D721Med (cell line): ENCODE data around the gene RETREG1.

Experiments used
- DNase-seq: peaks from one replicate; pipeline ENCODE4 v3.0.0; 2011; ENCODE audit warnings: low spot score; ENCODE audit not compliant: insufficient read length
- FAIRE-seq: peaks from 2 replicates; lab custom pipeline; 2011; peaks lifted over from hg19 to GRCh38; lab: Jason Lieb, UNC
- TF ChIP-seq, protein P1 (sequence below): IDR thresholded peaks from 2 replicates; pipeline ENCODE4 v1.5.1; 2012; ENCODE audit warnings: mild to moderate bottlenecking, control low read depth; ENCODE audit not compliant: insufficient read depth; ENCODE audit errors: missing control alignments

Gene RETREG1

DNA sequence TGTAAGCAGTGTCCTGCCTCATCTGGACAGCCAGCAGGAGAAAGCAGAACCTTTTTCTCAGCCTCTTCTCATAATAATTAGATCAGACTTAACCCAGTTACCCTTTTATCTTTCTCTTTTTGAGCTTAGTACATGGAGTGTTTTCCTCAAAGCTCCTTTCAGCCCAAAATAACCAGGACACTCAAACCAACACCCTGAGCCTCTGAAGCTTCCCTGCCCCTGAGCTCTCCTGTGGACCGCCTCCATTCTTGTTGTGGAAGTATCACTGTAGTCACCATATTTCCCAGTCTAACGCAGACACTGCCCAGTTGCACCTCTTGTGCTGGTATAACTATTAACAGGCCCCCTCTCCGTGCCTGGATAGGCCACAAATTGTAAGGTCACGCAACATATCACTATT lies 97.4 kb downstream of the RETREG1 start:
- no peak for FAIRE-seq
- DNase-seq: no peak
- TF ChIP-seq, protein P1, sequence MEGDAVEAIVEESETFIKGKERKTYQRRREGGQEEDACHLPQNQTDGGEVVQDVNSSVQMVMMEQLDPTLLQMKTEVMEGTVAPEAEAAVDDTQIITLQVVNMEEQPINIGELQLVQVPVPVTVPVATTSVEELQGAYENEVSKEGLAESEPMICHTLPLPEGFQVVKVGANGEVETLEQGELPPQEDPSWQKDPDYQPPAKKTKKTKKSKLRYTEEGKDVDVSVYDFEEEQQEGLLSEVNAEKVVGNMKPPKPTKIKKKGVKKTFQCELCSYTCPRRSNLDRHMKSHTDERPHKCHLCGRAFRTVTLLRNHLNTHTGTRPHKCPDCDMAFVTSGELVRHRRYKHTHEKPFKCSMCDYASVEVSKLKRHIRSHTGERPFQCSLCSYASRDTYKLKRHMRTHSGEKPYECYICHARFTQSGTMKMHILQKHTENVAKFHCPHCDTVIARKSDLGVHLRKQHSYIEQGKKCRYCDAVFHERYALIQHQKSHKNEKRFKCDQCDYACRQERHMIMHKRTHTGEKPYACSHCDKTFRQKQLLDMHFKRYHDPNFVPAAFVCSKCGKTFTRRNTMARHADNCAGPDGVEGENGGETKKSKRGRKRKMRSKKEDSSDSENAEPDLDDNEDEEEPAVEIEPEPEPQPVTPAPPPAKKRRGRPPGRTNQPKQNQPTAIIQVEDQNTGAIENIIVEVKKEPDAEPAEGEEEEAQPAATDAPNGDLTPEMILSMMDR: no peak

DNA sequence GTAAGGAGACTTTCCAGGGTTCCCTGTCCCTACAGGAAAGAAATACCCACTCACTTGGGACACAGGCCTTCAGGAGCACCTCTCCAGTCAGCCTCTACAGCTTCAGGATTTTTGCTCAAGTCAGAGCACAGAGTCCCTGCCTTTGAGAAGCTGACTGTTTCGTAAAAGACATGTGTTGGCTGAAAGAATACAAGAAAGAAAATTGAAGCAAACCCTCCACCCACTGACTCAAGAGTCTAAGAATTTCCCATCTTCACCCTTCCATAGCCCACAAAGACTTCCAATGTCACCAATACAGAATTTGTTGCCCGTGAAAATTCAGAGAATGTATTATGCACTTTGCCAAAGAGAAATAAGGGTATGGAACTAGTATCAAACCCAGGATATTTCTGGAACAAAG lies 98.2 kb downstream of the RETREG1 start:
- FAIRE-seq (no peak), DNase-seq (no peak)
- TF ChIP-seq, protein P1: no peak

DNA sequence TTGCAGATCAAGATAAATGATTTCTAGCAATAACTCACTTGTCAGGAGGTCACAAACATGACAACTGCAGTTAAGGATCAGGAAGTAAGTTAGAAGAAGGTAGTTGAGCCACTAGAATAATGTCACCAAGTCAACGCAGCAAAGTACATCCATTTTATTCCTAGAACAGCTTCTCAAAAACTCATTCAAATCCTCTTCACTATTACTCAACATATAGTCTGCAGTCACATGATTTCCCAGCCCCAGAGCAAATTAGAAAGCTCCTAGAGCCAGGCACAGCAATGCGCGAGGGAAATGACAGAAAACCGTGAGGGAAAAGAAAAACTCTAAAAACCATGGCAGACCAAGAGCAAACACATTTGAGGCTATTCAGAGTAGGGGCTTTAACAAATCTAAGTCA lies 101.3 kb downstream of the RETREG1 start:
- FAIRE-seq (no peak), DNase-seq (no peak)
- TF ChIP-seq, protein P1: no peak

DNA sequence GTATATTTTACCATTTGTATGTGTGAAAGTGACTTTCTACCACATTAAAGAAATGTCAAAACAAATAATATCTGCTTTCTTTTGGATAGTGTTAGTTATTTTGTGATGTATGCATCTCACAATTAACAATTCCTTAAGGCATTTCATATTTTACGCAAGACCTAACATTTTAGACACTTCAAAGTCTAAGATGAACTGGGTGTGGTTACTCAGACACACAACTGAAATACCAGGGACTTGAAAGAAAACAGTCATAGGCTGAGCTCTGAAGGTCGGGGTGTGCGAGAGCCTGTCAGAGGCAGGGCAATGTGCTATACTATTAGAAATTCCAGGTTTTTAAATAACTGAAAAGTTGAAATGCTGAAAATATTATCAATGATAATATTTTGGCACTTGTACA lies 106.7 kb downstream of the RETREG1 start:
- FAIRE-seq (no peak), DNase-seq (no peak)
- TF ChIP-seq, protein P1: no peak

DNA sequence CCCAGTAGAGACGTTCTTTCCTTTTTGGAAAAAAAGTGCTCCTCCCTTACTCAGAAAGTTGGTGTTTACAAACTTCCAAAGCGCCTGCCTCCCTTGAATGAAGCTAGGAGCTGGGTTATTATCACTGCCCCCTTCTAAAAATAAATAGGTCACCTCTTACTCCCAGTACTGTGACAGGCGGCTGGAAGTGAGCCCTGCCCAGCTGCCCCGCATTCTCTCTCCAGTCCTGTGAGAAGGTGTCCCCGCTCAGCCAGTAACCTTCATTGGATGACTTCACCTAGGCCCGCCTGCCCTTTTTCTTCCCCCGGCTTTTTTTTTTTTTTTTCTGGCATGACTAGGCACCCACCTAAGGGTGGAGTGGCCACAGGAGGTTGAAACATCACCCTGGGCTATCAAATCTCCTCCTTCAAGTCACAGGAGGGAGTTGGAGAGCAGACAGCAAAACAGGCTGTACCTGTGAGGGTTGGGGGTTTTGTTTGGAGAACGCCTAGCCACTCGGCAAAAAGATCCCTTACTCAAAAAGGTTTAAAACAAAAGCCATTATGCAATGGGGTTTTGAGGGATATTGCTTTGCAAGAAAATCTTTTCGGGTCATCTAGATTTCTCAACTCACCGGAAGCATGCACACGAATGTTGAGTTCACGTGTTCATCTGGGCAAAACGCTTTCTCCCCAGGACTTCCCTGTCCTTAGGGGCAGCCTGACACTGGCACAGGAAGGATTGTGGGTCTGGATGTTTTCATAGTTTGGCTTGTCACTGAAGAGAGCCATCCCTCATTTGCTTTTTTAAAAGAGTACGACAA lies 107.9 kb downstream of the RETREG1 start:
- DNase-seq (no peak), FAIRE-seq (no peak)
- TF ChIP-seq, protein P1: no peak

DNA sequence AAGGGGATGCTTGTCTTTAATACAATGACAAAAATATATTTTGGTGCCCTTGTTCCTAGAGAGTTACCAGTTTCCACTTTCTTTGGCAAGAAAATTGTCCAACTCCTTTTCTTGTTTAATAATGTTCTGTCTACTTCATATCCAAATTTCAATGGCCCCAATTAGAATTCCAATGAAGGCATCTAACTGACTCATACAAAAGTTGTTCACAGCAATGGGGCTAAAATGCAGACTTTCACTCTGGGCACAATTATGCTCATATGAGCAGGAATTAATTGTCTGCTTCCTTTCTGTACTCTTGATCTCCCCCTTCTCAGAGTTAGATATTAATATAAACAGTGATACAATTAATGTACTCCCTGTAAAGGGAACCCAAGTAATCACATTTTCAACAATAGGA lies 109.1 kb downstream of the RETREG1 start:
- FAIRE-seq: no peak
- TF ChIP-seq, protein P1: no peak
- no peak for DNase-seq

DNA sequence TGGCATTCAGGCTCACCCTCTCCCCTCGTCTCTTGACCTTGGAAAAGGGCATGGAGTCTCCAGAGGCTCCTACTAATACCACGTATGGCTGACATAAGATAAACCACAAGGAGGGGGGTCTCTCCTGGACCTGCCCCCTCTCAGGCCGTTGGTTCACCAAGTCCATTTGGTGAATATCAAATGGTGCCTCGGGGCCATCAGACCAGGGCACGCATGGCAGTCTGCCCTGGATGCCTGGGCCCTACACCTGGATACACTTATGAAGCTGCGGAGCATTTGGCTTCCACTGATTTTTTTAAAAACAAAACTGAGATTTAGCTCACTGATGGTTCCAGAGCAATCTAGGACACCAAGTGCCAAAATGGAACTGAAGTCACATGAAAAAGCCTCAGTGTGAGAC lies 110.9 kb downstream of the RETREG1 start:
- FAIRE-seq (no peak), DNase-seq (no peak)
- TF ChIP-seq, protein P1: no peak
